Osteoblast (primary cell): ENCODE measurements around the gene GORAB. TPM values are rescaled to one million over a fixed set of nuclear protein-coding genes. Genes with fewer than 3 reads are reported as not detected.

Experiments
- DNase-seq: peaks from one replicate; pipeline ENCODE4 v3.0.0; 2011; ENCODE audit warnings: low spot score, mixed read lengths; ENCODE audit not compliant: insufficient read length; ENCODE audit errors: missing footprints
- H2AFZ ChIP-seq: 2 replicates; pipeline ENCODE4 v1.6.0; 2011; ENCODE audit warnings: mild to moderate bottlenecking, low read length
- H3K27ac ChIP-seq: 2 replicates; pipeline ENCODE4 v1.5.1; 2011; ENCODE audit warnings: mild to moderate bottlenecking, low read depth, low read length, moderate library complexity
- H3K27me3 ChIP-seq: 2 replicates; pipeline ENCODE4 v1.6.0; 2012; ENCODE audit warnings: mild to moderate bottlenecking, control low read depth, inconsistent platforms, low read length, moderate library complexity; ENCODE audit not compliant: insufficient read depth
- H3K36me3 ChIP-seq: 2 replicates; pipeline ENCODE4 v1.5.1; 2011; ENCODE audit warnings: mild to moderate bottlenecking, low read length, control low read depth, moderate library complexity; ENCODE audit not compliant: insufficient read depth
- H3K4me1 ChIP-seq: 2 replicates; pipeline ENCODE4 v1.5.1; 2011; ENCODE audit warnings: mild to moderate bottlenecking, low read length, control low read depth, moderate library complexity; ENCODE audit not compliant: insufficient read depth
- H3K4me2 ChIP-seq: 2 replicates; pipeline ENCODE4 v1.6.0; 2011; ENCODE audit warnings: mild to moderate bottlenecking, low read length; ENCODE audit not compliant: insufficient read depth
- H3K4me3 ChIP-seq: fragments of 200-600 bp; sonication (generic); 3 replicates; pipeline ENCODE4 v1.5.1; 2012; ENCODE audit warnings: mild to moderate bottlenecking, low read length, inconsistent platforms; ENCODE audit not compliant: insufficient read depth
- H3K79me2 ChIP-seq: 2 replicates; pipeline ENCODE4 v1.6.0; 2012; ENCODE audit warnings: mild to moderate bottlenecking, low read length, control low read depth, inconsistent platforms; ENCODE audit not compliant: insufficient read depth
- H3K9me3 ChIP-seq: 2 replicates; pipeline ENCODE4 v1.5.1; 2011; ENCODE audit warnings: low read depth, low read length, control low read depth
- H4K20me1 ChIP-seq: 2 replicates; pipeline ENCODE4 v1.6.0; 2012; ENCODE audit warnings: mild to moderate bottlenecking, low read length, control low read depth; ENCODE audit not compliant: insufficient read depth
- total RNA-seq: library from RNA; depleted of rRNA; stranded (reverse); fragments of >200 nt; gene quantifications from 2 replicates; pipeline ENCODE4 v1.2.3, GENCODE V29; 2012
- TF ChIP-seq, protein P1 (sequence below): IDR thresholded peaks from 2 replicates; pipeline ENCODE4 v1.5.1; 2011; ENCODE audit warnings: mild to moderate bottlenecking, low read depth, low read length, moderate library complexity; ENCODE audit errors: extremely low read depth

GORAB gene
- total RNA-seq, 1 donor: 16.3 TPM

DNA sequence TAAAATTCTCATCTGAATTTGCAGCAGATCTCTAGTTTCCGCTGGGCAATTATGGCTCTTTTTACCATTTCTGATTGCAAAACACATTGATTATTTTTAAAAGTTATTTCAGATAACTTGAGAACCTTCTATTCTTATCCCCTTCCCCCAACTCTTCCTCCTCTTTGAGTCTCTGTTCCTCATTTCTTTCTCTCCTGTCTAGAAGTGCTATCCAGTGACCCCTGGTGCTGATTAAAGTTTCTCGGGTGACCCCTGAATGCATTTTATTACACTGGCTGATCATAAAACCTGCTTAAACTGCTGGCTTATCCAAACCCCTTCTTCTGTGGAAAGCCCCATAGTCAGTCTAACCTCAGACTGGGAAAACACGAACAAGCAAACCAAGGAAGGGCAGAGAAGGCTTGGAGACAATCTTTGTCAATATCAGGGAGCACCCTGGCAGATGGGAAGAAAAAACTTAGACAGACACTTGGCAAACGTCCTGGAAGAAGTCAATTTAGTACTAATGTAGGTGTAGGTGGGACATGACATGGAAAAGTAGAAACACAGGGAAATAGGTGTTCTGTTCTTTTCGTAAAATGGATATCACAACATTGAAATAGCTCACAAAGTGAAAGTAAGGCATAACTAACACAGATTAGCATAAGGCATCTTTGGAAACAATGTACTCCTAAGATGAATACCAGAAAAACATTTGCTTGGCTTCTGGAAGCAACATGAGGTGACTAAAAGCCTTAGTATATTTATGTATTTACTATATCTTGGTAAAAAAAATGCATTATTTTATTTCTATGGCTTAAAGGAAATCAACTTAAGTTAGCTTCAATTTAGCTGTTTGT lies 61.4 kb downstream of the GORAB start:
- Histone ChIP-seq H3K4me3 (peak overlapping the region; percentile 58), H3K9me3 (no peaks in the 10 kb centered on the region), H3K27me3 (no peaks in the 10 kb centered on the region), H2AFZ (peak overlapping the region; percentile 44), H3K4me2 (peak overlapping the region; percentile 83), H3K79me2 (no peaks in the 10 kb centered on the region), H3K36me3 (no peaks in the 10 kb centered on the region), H4K20me1 (no peaks in the 10 kb centered on the region), H3K4me1 (no peaks in the 10 kb centered on the region), H3K27ac (no peak overlapping the region)
- TF ChIP-seq, protein P1, sequence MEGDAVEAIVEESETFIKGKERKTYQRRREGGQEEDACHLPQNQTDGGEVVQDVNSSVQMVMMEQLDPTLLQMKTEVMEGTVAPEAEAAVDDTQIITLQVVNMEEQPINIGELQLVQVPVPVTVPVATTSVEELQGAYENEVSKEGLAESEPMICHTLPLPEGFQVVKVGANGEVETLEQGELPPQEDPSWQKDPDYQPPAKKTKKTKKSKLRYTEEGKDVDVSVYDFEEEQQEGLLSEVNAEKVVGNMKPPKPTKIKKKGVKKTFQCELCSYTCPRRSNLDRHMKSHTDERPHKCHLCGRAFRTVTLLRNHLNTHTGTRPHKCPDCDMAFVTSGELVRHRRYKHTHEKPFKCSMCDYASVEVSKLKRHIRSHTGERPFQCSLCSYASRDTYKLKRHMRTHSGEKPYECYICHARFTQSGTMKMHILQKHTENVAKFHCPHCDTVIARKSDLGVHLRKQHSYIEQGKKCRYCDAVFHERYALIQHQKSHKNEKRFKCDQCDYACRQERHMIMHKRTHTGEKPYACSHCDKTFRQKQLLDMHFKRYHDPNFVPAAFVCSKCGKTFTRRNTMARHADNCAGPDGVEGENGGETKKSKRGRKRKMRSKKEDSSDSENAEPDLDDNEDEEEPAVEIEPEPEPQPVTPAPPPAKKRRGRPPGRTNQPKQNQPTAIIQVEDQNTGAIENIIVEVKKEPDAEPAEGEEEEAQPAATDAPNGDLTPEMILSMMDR: no peak
- no peak for DNase-seq

DNA sequence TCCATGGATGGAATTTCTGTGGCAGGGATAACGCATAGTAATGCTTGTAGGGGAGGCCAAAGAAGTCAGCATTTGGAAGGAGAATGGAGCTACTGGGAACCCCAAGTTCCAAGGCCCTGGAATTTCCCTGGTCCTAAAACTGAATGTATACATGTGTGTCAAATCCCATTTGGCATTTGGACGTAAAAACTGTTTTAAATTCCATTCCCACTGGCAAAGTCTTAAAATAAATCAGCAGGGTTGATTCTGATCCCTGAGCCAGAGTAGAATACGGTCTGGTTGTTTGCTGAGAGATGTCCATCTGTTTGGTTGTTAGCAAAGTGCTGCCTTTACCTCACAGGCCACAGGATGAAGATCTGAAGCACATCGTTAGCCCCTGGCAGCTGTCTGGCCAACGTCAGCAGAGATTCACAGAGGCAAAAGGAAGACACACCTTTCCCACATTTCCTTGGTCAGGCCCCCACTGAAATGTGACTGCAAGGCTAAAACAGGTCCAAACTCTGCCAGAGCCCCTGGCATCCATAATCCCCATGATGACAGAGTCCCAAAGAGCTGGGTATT lies 62.2 kb downstream of the GORAB start:
- DNase-seq: no peak
- Histone ChIP-seq H3K27ac (no peak overlapping the region), H2AFZ (peak overlapping the region; percentile 37), H3K4me1 (no peaks in the 10 kb centered on the region), H3K36me3 (no peaks in the 10 kb centered on the region), H4K20me1 (no peaks in the 10 kb centered on the region), H3K27me3 (no peaks in the 10 kb centered on the region), H3K9me3 (no peaks in the 10 kb centered on the region), H3K4me2 (peak overlapping the region; percentile 83), H3K79me2 (no peaks in the 10 kb centered on the region), H3K4me3 (no peak overlapping the region)
- TF ChIP-seq, protein P1: no peak

DNA sequence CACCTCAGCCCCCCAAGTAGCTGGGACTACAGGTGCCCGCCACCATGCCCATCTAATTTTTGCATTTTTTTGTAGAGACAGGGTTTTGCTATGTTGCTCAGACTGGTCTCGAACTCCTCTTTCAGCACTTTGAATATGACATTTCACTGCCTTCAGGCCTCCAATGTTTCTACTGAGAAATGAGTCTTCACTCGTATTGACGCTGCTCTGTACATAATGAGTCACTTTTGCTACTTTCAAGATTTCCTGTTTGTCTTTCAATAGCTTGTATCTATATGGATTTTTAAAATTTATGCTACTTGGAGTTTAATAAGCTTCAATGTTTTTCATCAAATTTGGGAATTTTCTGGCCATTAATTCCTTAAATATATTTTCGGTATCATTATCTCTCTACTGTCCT lies 64.7 kb downstream of the GORAB start:
- Histone ChIP-seq H4K20me1 (no peaks in the 10 kb centered on the region), H3K4me1 (no peaks in the 10 kb centered on the region), H3K9me3 (no peaks in the 10 kb centered on the region), H2AFZ (no peak overlapping the region), H3K79me2 (no peaks in the 10 kb centered on the region), H3K27me3 (no peaks in the 10 kb centered on the region), H3K27ac (no peak overlapping the region), H3K4me3 (no peak overlapping the region), H3K36me3 (no peaks in the 10 kb centered on the region), H3K4me2 (no peak overlapping the region)
- TF ChIP-seq, protein P1: no peak
- DNase-seq: peak; percentile 38

DNA sequence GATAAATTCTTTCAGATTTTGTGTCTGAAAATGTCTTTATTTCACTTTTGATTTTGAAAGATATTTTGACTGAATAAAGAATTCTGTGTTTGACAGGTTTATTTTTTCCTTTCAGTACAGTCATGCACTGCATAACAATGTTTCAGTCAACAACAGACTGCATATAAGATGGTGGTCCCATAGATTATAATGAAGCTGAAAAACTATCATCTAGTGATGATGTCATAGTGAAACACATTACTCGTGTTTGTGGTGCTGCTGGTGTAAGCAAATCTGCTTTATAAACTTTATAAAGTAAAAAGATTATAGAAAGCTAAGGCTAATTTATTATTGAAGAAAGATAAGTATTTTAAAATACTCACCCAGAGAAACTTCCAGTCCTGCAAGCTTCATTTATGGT lies 66.7 kb downstream of the GORAB start:
- H3K36me3 ChIP-seq: no peaks in the 10 kb centered on the region
- no peaks in the 10 kb centered on the region for H3K27me3 ChIP-seq
- TF ChIP-seq, protein P1: no peak
- H3K4me1 ChIP-seq: no peaks in the 10 kb centered on the region
- no peaks in the 10 kb centered on the region for H3K9me3 ChIP-seq
- no peak overlapping the region for H3K27ac ChIP-seq
- H2AFZ ChIP-seq: no peak overlapping the region
- no peak overlapping the region for H3K4me3 ChIP-seq
- H3K79me2 ChIP-seq: no peaks in the 10 kb centered on the region
- DNase-seq: no peak
- H3K4me2 ChIP-seq: no peak overlapping the region
- no peaks in the 10 kb centered on the region for H4K20me1 ChIP-seq
